PC-3 (cell line): ENCODE data around the gene ZNF681. TPM values are rescaled to one million over a fixed set of nuclear protein-coding genes. Genes with fewer than 3 reads are reported as not detected.

Experiments
- ATAC-seq: fragments of 200-7000 bp; cut with Tn5 transposase; 2 replicates; pipeline ENCODE4 v1.9.1; 2020; ENCODE audit warnings: mild to moderate bottlenecking, moderate library complexity
- BruUV-seq: library from RNA; stranded (reverse); fragments of 400-500 nt; replicated peaks from 2 replicates; lab custom pipeline; 2021; lab: Mats Ljungman, UMichigan
- CTCF ChIA-PET: fragments of 300-600 bp; sonication (Branson Sonifier 250); formaldehyde crosslinking; loops from one replicate; lab custom pipeline; 2022; ENCODE audit warnings: antibody characterized with exemption; lab: Charles Lee
- POLR2A ChIA-PET: fragments of 300-600 bp; sonication (Branson Sonifier 250); formaldehyde crosslinking; loops from one replicate; lab custom pipeline; 2022; ENCODE audit warnings: antibody characterized with exemption; ENCODE audit not compliant: unreplicated experiment; lab: Charles Lee
- DNase-seq: peaks from one replicate; pipeline ENCODE4 v3.0.0-alpha.2; 2015
- H2AFZ ChIP-seq: fragments of 300-600 bp; sonication (generic); 2 replicates; pipeline ENCODE4 v1.6.0; 2016; ENCODE audit warnings: antibody characterized with exemption, low read length
- H3F3A ChIP-seq: fragments of 300-600 bp; sonication (generic); one replicate; pipeline ENCODE4 v1.6.0; 2017; ENCODE audit warnings: antibody characterized with exemption, low read length, control low read depth, mild to moderate bottlenecking; ENCODE audit not compliant: unreplicated experiment
- H3K27ac ChIP-seq: fragments of 300-600 bp; sonication (generic); 2 replicates; pipeline ENCODE4 v1.5.1; 2016; ENCODE audit warnings: mild to moderate bottlenecking, low read length
- H3K27me3 ChIP-seq: fragments of 300-600 bp; sonication (generic); 2 replicates; pipeline ENCODE4 v1.6.1; 2016; ENCODE audit warnings: low read length, mixed read lengths
- H3K36me3 ChIP-seq: fragments of 300-600 bp; sonication (generic); 2 replicates; pipeline ENCODE4 v1.6.1; 2016; ENCODE audit warnings: low read depth, mixed run types, low read length, mixed read lengths
- H3K4me1 ChIP-seq: fragments of 300-600 bp; sonication (generic); 2 replicates; pipeline ENCODE4 v1.5.1; 2016; ENCODE audit warnings: low read length; ENCODE audit not compliant: insufficient read depth
- H3K4me2 ChIP-seq: fragments of 300-600 bp; sonication (generic); 2 replicates; pipeline ENCODE4 v1.6.0; 2016; ENCODE audit warnings: low read length
- H3K4me3 ChIP-seq: fragments of 300-600 bp; sonication (generic); 2 replicates; pipeline ENCODE4 v1.5.1; 2016; ENCODE audit warnings: mild to moderate bottlenecking, low read length, mixed read lengths
- H3K79me2 ChIP-seq: fragments of 300-600 bp; sonication (generic); 2 replicates; pipeline ENCODE4 v1.6.1; 2017; ENCODE audit warnings: low read length, mixed read lengths
- H3K9ac ChIP-seq: fragments of 300-600 bp; sonication (generic); 2 replicates; pipeline ENCODE4 v1.6.0; 2016; ENCODE audit warnings: mild to moderate bottlenecking, low read length
- H3K9me2 ChIP-seq: fragments of 300-600 bp; sonication (generic); replicated peaks from 2 replicates; pipeline ENCODE4 v1.6.1; 2016; ENCODE audit warnings: mixed run types, low read length, mixed read lengths
- H3K9me3 ChIP-seq: fragments of 300-600 bp; sonication (generic); 2 replicates; pipeline ENCODE4 v1.6.1; 2016; ENCODE audit warnings: low read length, mixed read lengths
- H4K20me1 ChIP-seq: fragments of 300-600 bp; sonication (generic); 2 replicates; pipeline ENCODE4 v1.6.1; 2016; ENCODE audit warnings: low read length, mixed read lengths
- CTCF ChIP-seq: fragments of 300-600 bp; sonication (generic); conservative IDR thresholded peaks from 2 replicates; pipeline ENCODE4 v1.5.1; 2017; ENCODE audit warnings: antibody characterized with exemption, low read depth, mild to moderate bottlenecking, low read length
- EZH2 ChIP-seq: fragments of 300-600 bp; sonication (generic); IDR thresholded peaks from one replicate; pipeline ENCODE4 v1.6.1; 2017; ENCODE audit warnings: antibody characterized with exemption, mild to moderate bottlenecking, low read length; ENCODE audit not compliant: unreplicated experiment
- EZH2phosphoT487 ChIP-seq: fragments of 300-600 bp; sonication (generic); IDR thresholded peaks from 2 replicates; pipeline ENCODE4 v1.6.1; 2018; ENCODE audit warnings: mild to moderate bottlenecking, antibody characterized with exemption, low read length, borderline replicate concordance
- intact Hi-C: fragments of 100-400 bp; cut with micrococcal nuclease; formaldehyde crosslinking; loops from 2 replicates; pipeline ENCODE4 v1.9.0; 2023
- total RNA-seq: library from RNA; depleted of rRNA; stranded (reverse); fragments of >200 nt; gene quantifications from 2 replicates; pipeline ENCODE4 v1.2.3, GENCODE V29; 2014

ZNF681 gene
- total RNA-seq, 1 experiment from 2014 or later = 2.6 TPM

DNA sequence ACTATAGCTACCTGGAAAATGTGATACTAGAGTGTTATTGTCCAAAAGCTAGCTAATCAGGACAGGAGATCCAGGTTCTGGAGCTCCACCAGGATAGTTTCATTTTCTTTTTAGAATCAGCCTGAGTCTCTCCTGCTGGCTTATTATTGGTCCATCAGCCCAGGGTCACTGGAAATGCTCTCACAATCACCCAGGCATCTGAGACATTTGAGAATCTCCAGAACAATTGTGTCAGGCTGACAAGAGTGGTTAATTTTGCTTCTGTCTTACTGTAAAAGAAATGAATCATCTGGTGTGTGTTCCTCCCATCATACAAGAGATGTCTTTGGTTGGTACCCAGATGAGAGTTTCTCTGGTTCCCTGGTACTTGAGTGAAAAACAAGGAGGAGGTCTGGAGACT is 43.6 kb upstream of the ZNF681 start:
- CTCF ChIA-PET = no interaction called here
- no peak overlapping the region for H3K4me2 ChIP-seq
- H4K20me1 ChIP-seq = no peaks in the 10 kb centered on the region
- intact Hi-C loops = no loop called here
- H2AFZ ChIP-seq = no peak overlapping the region
- H3K9me3 ChIP-seq = no peaks in the 10 kb centered on the region
- no peak overlapping the region for H3K4me3 ChIP-seq
- H3K79me2 ChIP-seq = no peaks in the 10 kb centered on the region
- H3K4me1 ChIP-seq = no peaks in the 10 kb centered on the region
- TF ChIP-seq CTCF (no peak), EZH2 (no peak), EZH2phosphoT487 (no peak)
- peaks cover 13% of the 10 kb centered on the region; the same call in 1 of the 2 replicates for H3K36me3 ChIP-seq
- no peaks in the 10 kb centered on the region for H3K27me3 ChIP-seq
- ATAC-seq = no peak
- no peak for DNase-seq
- no peak overlapping the region for H3K27ac ChIP-seq
- POLR2A ChIA-PET = no interaction called here
- no peaks in the 10 kb centered on the region for H3K9me2 ChIP-seq
- H3K9ac ChIP-seq = no peak overlapping the region
- BruUV-seq = no TSS peak
- H3F3A ChIP-seq = no peaks in the 10 kb centered on the region

DNA sequence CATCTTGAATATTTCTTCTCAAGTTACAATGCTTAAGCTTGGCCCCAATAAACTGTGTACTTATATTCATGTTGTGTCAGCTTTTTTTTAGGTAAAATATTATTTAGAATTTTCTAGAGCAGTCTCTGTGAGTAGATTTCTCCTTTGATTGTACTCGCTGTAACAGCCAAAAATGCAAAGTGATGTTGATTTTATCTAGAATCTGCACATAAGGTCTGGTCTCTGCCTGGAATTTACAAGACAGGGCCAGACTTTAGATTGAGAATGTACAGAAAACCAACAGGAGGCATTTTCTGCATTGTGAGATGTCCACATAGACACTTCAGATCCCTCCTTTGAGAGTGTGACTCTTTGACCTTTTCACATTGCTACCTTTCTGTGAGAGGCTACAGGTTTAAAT is 43.1 kb upstream of the ZNF681 start:
- intact Hi-C loops = no loop called here
- H3K9me3 ChIP-seq = no peaks in the 10 kb centered on the region
- H3K27ac ChIP-seq = no peak overlapping the region
- CTCF ChIA-PET = no interaction called here
- DNase-seq (no peak), ATAC-seq (no peak)
- no peak overlapping the region for H2AFZ ChIP-seq
- H3K9me2 ChIP-seq = no peaks in the 10 kb centered on the region
- H3K79me2 ChIP-seq = no peaks in the 10 kb centered on the region
- H3K4me1 ChIP-seq = no peaks in the 10 kb centered on the region
- H3K4me2 ChIP-seq = no peak overlapping the region
- H3K9ac ChIP-seq = no peak overlapping the region
- peaks cover 9% of the 10 kb centered on the region; the same call in 1 of the 2 replicates for H3K36me3 ChIP-seq
- H3K4me3 ChIP-seq = no peak overlapping the region
- no peaks in the 10 kb centered on the region for H3F3A ChIP-seq
- H4K20me1 ChIP-seq = no peaks in the 10 kb centered on the region
- POLR2A ChIA-PET = no interaction called here
- BruUV-seq = no TSS peak
- H3K27me3 ChIP-seq = no peaks in the 10 kb centered on the region
- no peak for TF ChIP-seq CTCF
- no peak for TF ChIP-seq EZH2phosphoT487
- TF ChIP-seq EZH2 = no peak

DNA sequence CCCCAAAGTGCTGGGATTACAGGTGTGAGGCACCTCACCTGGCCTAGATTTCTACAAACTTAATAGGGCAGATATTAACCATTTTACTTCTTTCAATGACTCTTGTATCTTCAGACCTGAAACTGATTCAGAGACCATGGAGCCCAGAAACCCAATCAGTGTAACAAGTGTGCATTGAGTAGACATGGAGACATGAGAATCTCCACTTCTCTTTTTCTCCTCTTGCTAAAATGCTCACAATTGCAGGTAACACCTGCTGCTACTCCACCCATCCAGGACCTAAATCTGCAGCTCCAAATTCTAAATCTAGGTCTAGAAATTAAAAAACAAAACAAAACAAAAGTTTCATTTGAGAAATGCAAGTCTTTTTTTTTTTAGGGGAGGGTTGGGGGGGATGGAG is 42.2 kb upstream of the ZNF681 start:
- no peak for DNase-seq
- no peaks in the 10 kb centered on the region for H3K27me3 ChIP-seq
- H2AFZ ChIP-seq = no peak overlapping the region
- H3K9ac ChIP-seq = no peak overlapping the region
- no TSS peak for BruUV-seq
- H4K20me1 ChIP-seq = no peaks in the 10 kb centered on the region
- H3K4me3 ChIP-seq = no peak overlapping the region
- no peak overlapping the region for H3K27ac ChIP-seq
- H3K4me1 ChIP-seq = no peaks in the 10 kb centered on the region
- ATAC-seq = no peak
- CTCF ChIA-PET = no interaction called here
- H3K36me3 ChIP-seq = peaks cover 14% of the 10 kb centered on the region
- TF ChIP-seq EZH2phosphoT487 = no peak
- TF ChIP-seq CTCF = no peak
- no peak for TF ChIP-seq EZH2
- peaks cover 5% of the 10 kb centered on the region; the same call in 1 of the 2 replicates for H3K9me3 ChIP-seq
- intact Hi-C loops = no loop called here
- POLR2A ChIA-PET = no interaction called here
- H3K9me2 ChIP-seq = no peaks in the 10 kb centered on the region
- no peaks in the 10 kb centered on the region for H3F3A ChIP-seq
- H3K4me2 ChIP-seq = no peak overlapping the region
- H3K79me2 ChIP-seq = no peaks in the 10 kb centered on the region
